ENCODE results near the gene ANKRD22. TPM values are rescaled to one million over a fixed set of nuclear protein-coding genes. Genes with fewer than 3 reads are reported as not detected.

The ANKRD22 gene
- polyA plus RNA-seq, 3 donors: 0.17 to 0.36 TPM; not detected in 1

Other genes with a start within 250 kb of the ANKRD22 start
- gene LIPF, start 187.4 kb downstream of the ANKRD22 start, polyA plus RNA-seq (ENCODE audit: insufficient read length in 3 of 3): under 1 TPM; 0.22 to 0.29 (median 0.26) TPM
- not detected for gene LIPK, start 145.6 kb downstream of the ANKRD22 start, polyA plus RNA-seq (ENCODE audit: insufficient read length in 3 of 3)
- gene LIPN, start 91.8 kb downstream of the ANKRD22 start, polyA plus RNA-seq (ENCODE audit: insufficient read length in 3 of 3): not detected
- gene LIPM, start 49.1 kb downstream of the ANKRD22 start, polyA plus RNA-seq (ENCODE audit: insufficient read length in 3 of 3): not detected
- 1 to 10 TPM; 1.5 to 1.8 (median 1.6) TPM for gene STAMBPL1, start 28.4 kb upstream of the ANKRD22 start, polyA plus RNA-seq (ENCODE audit: insufficient read length in 3 of 3)
- 100 to 1,000 TPM; 139 to 194 (median 183) TPM for gene ACTA2, start 100.9 kb upstream of the ANKRD22 start, polyA plus RNA-seq (ENCODE audit: insufficient read length in 3 of 3)
- 10 to 100 TPM in 2 of 3 donors, 1 to 10 TPM in 1; 9.6 to 14.7 (median 10.6) TPM for gene FAS, start 139.0 kb upstream of the ANKRD22 start, polyA plus RNA-seq (ENCODE audit: insufficient read length in 3 of 3)